Neutrophil (primary cell): Measurements from ENCODE around the gene CNGA3.

Source experiments
- H3K27ac ChIP-seq: fragments of 200-600 bp; sonication (generic); 2 replicates; pipeline ENCODE4 v1.5.1; 2016; ENCODE audit warnings: mild to moderate bottlenecking, moderate library complexity
- H3K27me3 ChIP-seq: fragments of 200-600 bp; sonication (generic); 2 replicates; pipeline ENCODE4 v1.6.0; 2016; ENCODE audit warnings: mild to moderate bottlenecking
- H3K36me3 ChIP-seq: fragments of 200-600 bp; sonication (generic); 2 replicates; pipeline ENCODE4 v1.5.1; 2017
- H3K4me1 ChIP-seq, 2 experiments: fragments of 200-600 bp in 1 of 2; sonication (generic) in 1 of 2; 1 replicate in 1 of 2; 2 replicates in 1 of 2; pipeline versions ENCODE4 v1.5.1 to v1.6.1; 2013 to 2016; ENCODE audit warnings: low read depth in 1 of 2, low read length in 1 of 2, mild to moderate bottlenecking in 1 of 2, moderate library complexity in 1 of 2; ENCODE audit not compliant: control insufficient read depth in 1 of 2, insufficient read depth in 1 of 2
- H3K4me3 ChIP-seq, 2 experiments: fragments of 200-600 bp in 1 of 2; sonication (generic) in 1 of 2; 1 replicate in 1 of 2; 2 replicates in 1 of 2; pipeline ENCODE4 v1.5.1; 2013 to 2016; ENCODE audit warnings: low read depth in 1 of 2, low read length in 1 of 2, mild to moderate bottlenecking in 1 of 2, moderate library complexity in 1 of 2
- H3K9me3 ChIP-seq: fragments of 200-600 bp; sonication (generic); 2 replicates; pipeline ENCODE4 v1.5.1; 2016
- CTCF ChIP-seq: fragments of 200-600 bp; sonication (generic); IDR thresholded peaks from 2 replicates; pipeline ENCODE4 v1.5.1; 2016; ENCODE audit warnings: antibody characterized with exemption

CNGA3 gene

DNA sequence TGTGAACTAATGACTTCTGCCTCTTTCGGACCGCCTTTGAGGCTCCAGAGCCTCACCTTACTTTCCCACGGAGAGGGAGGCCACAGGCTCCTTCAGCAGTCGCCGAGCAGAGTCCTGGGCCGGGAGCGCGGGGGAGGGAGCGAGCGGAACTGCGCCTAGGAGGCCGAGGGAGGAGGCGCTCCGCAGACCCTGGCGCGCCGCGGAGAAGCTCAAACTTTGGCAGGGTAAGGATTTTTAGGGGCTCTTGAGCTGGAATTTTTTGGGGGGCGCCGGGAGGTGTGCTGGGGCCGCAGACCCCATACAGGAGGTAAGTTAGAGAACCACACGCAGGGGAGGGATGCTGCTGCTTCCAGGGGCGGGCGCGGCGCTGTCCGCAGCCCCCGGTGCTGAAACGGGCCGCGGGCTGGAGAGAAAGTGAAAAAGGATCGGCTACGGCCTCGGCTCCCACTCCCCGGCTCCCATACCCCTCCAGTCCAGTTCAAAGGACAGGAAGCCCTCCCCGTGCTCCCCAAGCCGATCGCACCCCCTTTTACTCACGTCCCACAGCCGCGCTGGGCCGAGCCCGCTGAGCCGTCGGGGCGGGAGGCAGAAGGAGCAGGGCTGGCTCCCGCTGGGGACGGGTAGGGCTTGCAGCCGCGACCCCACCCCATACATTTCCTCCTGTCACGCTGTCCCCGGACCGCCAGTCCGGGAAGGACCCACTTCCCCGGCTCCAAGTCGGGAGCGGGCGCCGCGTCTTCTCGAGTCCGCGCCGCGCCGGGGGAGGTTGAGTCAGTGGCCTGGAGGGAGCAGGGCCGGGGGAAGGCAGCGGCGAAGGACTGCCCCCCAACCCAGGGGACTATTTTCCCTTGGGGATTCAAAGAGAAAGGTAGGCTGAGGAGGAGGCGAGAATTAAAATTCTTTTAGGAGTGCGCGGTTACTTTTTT lies at the start of gene CNGA3:
Gene CNGA3, plus strand, starts transcription at position 146 of the 926 bp plus-strand sequence. CDS start 23,520 bp downstream, outside the sequence.
- no peaks in the 10 kb centered on the region for H3K9me3 ChIP-seq
- no peak within 1 kb of the TSS for H3K27ac ChIP-seq
- H3K4me1 ChIP-seq: no peaks in the 10 kb centered on the region
- H3K36me3 ChIP-seq: no peaks in the 10 kb centered on the region
- peaks cover 94% of the 10 kb centered on the region for H3K27me3 ChIP-seq
- TF ChIP-seq CTCF: no peak
- H3K4me3 ChIP-seq: no peak within 1 kb of the TSS

DNA sequence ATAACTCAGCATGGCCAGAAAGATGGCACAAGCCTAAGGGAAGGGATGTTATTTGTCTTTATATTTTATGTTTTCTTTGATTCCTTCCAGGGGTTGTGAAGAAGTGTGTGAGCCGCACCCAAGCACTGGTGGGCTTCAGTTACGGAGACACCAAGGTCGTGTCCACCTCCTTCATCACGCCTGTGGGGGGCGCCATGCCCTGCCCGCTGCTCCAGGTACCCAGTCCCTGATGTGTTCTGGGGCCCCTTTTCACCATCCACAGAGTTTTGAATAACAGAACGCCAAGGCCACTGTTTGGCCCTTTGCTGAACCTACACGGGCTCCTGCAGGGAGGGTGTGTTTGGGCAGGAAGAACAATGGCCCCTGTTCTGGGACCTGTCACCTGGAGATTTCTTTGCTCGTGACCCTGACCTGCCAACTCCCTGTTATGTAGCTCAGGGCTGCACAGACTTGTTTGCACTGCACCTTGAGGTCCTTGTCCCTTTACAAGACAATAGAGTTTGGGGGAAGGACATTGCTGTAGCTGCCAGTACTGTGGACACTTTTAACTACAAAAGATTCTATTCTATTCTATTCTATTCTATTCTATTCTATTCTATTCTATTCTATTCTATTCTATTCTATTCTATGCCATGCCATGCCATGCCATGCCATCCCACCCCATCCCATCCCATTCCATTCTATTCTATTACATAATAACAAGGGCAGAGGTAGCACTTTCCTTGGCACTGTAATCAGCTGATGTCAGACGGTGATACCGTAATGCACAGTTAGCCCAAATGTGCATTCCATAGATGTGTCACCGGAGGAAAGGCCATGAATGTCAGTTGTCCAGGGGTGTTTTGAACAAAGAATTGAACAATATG lies 48.2 kb upstream of the CNGA3 start:
- Histone ChIP-seq H3K36me3 (no peaks in the 10 kb centered on the region), H3K27me3 (peaks cover 46% of the 10 kb centered on the region), H3K4me1 (no peaks in the 10 kb centered on the region), H3K4me3 (no peak overlapping the region), H3K27ac (no peak overlapping the region), H3K9me3 (no peaks in the 10 kb centered on the region)
- TF ChIP-seq CTCF: no peak

- no peak for TF ChIP-seq CTCF
- Histone ChIP-seq H3K4me3 (no peak overlapping the region), H3K4me1 (no peaks in the 10 kb centered on the region), H3K27ac (no peak overlapping the region), H3K9me3 (no peaks in the 10 kb centered on the region), H3K36me3 (no peaks in the 10 kb centered on the region), H3K27me3 (peaks cover 42% of the 10 kb centered on the region)
These were observed 47.5 kb upstream of the CNGA3 start for GRCh38 chr2:98298683-98299164.

DNA sequence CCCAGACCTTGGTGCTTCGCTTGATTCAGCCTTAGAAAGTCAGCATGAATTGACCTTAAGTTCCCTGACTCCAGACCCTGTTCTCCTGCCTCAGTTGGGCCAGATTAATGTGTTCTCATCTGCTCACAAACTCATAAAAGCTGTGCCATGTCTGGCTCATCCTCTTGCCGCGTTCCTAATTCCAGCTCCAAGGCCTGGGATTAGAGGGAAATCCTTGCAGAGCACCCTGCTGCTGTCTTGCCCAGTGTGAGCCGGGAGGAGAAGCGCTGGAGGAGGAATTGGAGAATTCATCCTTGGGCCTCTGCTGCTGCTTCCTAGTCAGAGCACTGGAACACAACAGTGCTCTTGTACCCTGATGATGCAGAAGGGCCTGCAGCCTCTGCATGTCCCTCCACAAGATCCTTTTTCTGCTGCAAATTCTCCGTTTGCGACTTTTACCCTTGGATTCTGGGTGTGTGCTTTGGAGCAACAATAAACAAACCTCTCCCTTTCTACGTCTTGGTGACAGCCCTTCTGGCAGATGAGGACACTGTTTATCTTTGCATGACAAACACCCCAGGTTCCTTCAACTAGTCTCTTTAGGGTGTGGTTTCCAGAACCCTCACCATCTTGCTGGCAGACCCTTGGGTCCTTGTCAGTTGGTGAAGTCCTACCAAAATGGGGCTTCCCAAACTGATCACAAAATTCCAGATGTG lies 46.9 kb upstream of the CNGA3 start:
- Histone ChIP-seq H3K27me3 (peaks cover 38% of the 10 kb centered on the region), H3K9me3 (no peaks in the 10 kb centered on the region), H3K27ac (no peak overlapping the region), H3K4me3 (no peak overlapping the region), H3K4me1 (no peaks in the 10 kb centered on the region), H3K36me3 (no peaks in the 10 kb centered on the region)
- no peak for TF ChIP-seq CTCF
